ENCODE measurements around the gene GPRIN3.

The GPRIN3 gene

DNA sequence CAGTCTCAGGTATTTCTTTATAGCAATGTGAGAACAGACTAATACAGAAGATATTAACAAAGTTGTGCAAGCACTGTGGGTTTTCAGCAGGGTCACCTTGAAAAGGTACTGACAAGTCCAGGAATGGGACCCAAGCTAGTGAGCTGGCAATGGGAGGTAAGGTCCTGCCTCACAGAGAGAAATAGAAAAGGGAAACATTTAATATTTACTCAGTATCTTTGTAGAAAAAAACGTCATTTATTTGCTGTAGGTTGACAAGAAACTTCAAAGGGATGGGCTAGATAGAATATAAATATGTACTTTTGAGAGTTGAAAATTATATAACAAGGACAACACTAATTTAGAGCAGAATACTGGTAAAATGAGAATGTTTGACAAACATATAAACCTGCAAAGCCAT lies 89.0 kb downstream of the GPRIN3 start:
- H3K36me3 ChIP-seq (ENCODE audit: control insufficient read depth in 2 of 2, insufficient read depth in 1 of 2, low read length in 2 of 2) = no peaks in the 10 kb centered on the region
- CTCF ChIA-PET = interaction anchor here (2.6 kb wide), 1 partner anchor 8 kb away, joined by 12 read pairs; no protein-coding TSS in a partner anchor
- no peak for TF ChIP-seq ZNF223 (tag by site-specific recombination; IDR thresholded peaks at IDR 0.05)
- no peak for TF ChIP-seq ZNF404 (tag by site-specific recombination; IDR thresholded peaks at IDR 0.05)
- no peak for TF ChIP-seq KLF17 (tag by site-specific recombination; IDR thresholded peaks at IDR 0.05)
- TF ChIP-seq YY1 (tag by site-specific recombination; IDR thresholded peaks at IDR 0.05) = no peak
- TF ChIP-seq SP3 (tag by site-specific recombination; IDR thresholded peaks at IDR 0.05) = no peak
- H3K9me3 ChIP-seq (ENCODE audit: control insufficient read depth, insufficient read depth, low read depth, low read length) = no peaks in the 10 kb centered on the region
- POLR2A ChIA-PET = no interaction called here
- H3K4me1 ChIP-seq (ENCODE audit: control insufficient read depth, insufficient read depth, low read length) = no peaks in the 10 kb centered on the region
- H3K4me3 ChIP-seq (ENCODE audit: low read depth, low read length) = no peak overlapping the region
- H3K27ac ChIP-seq (ENCODE audit: extremely low read depth, low read depth, low read length) = no peak overlapping the region

- Histone ChIP-seq H3K4me3 (ENCODE audit: low read depth, low read length) (no peak overlapping the region), H3K36me3 (ENCODE audit: control insufficient read depth in 2 of 2, insufficient read depth in 1 of 2, low read length in 2 of 2) (no peaks in the 10 kb centered on the region), H3K9me3 (ENCODE audit: control insufficient read depth, insufficient read depth, low read depth, low read length) (no peaks in the 10 kb centered on the region), H3K4me1 (ENCODE audit: control insufficient read depth, insufficient read depth, low read length) (no peaks in the 10 kb centered on the region), H3K27ac (ENCODE audit: extremely low read depth, low read depth, low read length) (no peak overlapping the region)
- CTCF ChIA-PET = interaction anchor here (0.7 to 2.6 kb wide), 2 partner anchors 9 to 976 kb away, joined by 3 to 12 read pairs; no protein-coding TSS in a partner anchor
- POLR2A ChIA-PET = no interaction called here
- TF ChIP-seq ZBTB48 (tag by site-specific recombination; IDR thresholded peaks at IDR 0.05) (no peak), HIC1 (tag by site-specific recombination; IDR thresholded peaks at IDR 0.05) (no peak), PRDM2 (tag by site-specific recombination; IDR thresholded peaks at IDR 0.05; ENCODE audit: borderline replicate concordance) (no peak), ZBTB26 (tag by site-specific recombination; optimal IDR thresholded peaks at IDR 0.05) (no peak)
- TF ChIP-seq, protein P1, sequence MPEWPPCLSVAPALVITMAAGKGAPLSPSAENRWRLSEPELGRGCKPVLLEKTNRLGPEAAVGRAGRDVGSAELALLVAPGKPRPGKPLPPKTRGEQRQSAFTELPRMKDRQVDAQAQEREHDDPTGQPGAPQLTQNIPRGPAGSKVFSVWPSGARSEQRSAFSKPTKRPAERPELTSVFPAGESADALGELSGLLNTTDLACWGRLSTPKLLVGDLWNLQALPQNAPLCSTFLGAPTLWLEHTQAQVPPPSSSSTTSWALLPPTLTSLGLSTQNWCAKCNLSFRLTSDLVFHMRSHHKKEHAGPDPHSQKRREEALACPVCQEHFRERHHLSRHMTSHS (tag by site-specific recombination; IDR thresholded peaks at IDR 0.05) = no peak
Observed at GRCh38 chr4:89217604-89218003, 90.0 kb downstream of the GPRIN3 start.

Measured in HEK293 (cell line).